K562 (cell line): ENCODE measurements around the gene HMCN2. TPM values are rescaled to one million over a fixed set of nuclear protein-coding genes. Genes with fewer than 3 reads are reported as not detected.

Source experiments
- ATAC-seq: fragments of 200-7000 bp; cut with Tn5 transposase; 3 replicates; pipeline ENCODE4 v1.9.1; 2020; ENCODE audit warnings: moderate library complexity
- BruUV-seq: library from RNA; stranded (reverse); fragments of 400-500 nt; replicated peaks from 2 replicates; lab custom pipeline; 2021; lab: Mats Ljungman, UMichigan
- CTCF ChIA-PET: fragments of 300-600 bp; formaldehyde crosslinking; extraction: SDS; loops from one replicate; lab custom pipeline; 2021; ENCODE audit warnings: low intra/inter-chr PET ratio; lab: Yijun Ruan, JAX
- POLR2A ChIA-PET: fragments of 300-600, 350-650 bp; sonication (Branson Sonifier 250); formaldehyde crosslinking; extraction: SDS; loops from one replicate; lab custom pipeline; 2021; ENCODE audit warnings: antibody characterized with exemption, inconsistent platforms; lab: Yijun Ruan, JAX
- DNase-seq, 4 experiments: peaks; one replicate each; pipeline versions ENCODE4 v3.0.0 to v3.0.0-alpha.2; 2011 to 2018; ENCODE audit warnings: low spot score in 3 of 4, mixed read lengths in 3 of 4; ENCODE audit errors: extremely low read depth in 1 of 4
- FAIRE-seq: peaks from 2 replicates; lab custom pipeline; 2011; peaks lifted over from hg19 to GRCh38; lab: Jason Lieb, UNC
- H2AFZ ChIP-seq: 2 replicates; pipeline ENCODE4 v1.6.0; 2011; ENCODE audit warnings: low read depth, low read length, control low read depth, inconsistent platforms
- H3K27ac ChIP-seq: fragments of 200-600 bp; 3 replicates; pipeline ENCODE4 v1.8.0; 2011; ENCODE audit warnings: low read depth, mild to moderate bottlenecking, control low read depth, inconsistent platforms, low read length, moderate library complexity, mixed read lengths; ENCODE audit errors: extremely low read depth
- H3K27me3 ChIP-seq, 2 experiments: fragments of 300-600 bp in 1 of 2; 2 replicates in 1 of 2; 3 replicates in 1 of 2; pipeline versions ENCODE4 v1.6.0 to v1.8.0; 2011; ENCODE audit warnings: inconsistent platforms in 2 of 2, low read length in 2 of 2, mild to moderate bottlenecking in 1 of 2, mixed read lengths in 1 of 2, moderate library complexity in 1 of 2; ENCODE audit not compliant: control insufficient read depth in 2 of 2, insufficient read depth in 2 of 2
- H3K36me3 ChIP-seq: fragments of 300-600 bp; 3 replicates; pipeline ENCODE4 v1.8.0; 2011; ENCODE audit warnings: mild to moderate bottlenecking, low read length, inconsistent platforms; ENCODE audit not compliant: control insufficient read depth, insufficient read depth
- H3K4me1 ChIP-seq, 2 experiments: fragments of 200-600 bp in 1 of 2; replicated peaks in 1 of 2; 2 replicates in 1 of 2; 3 replicates in 1 of 2; pipeline versions ENCODE4 v1.5.1 to v1.8.0; 2011; ENCODE audit warnings: inconsistent platforms in 2 of 2, low read length in 2 of 2, mild to moderate bottlenecking in 1 of 2, mixed read lengths in 1 of 2, moderate library complexity in 1 of 2; ENCODE audit not compliant: control insufficient read depth in 2 of 2, insufficient read depth in 2 of 2
- H3K4me2 ChIP-seq: 2 replicates; pipeline ENCODE4 v1.6.1; 2011; ENCODE audit warnings: low read length, control low read depth, inconsistent platforms, mixed read lengths; ENCODE audit not compliant: insufficient read depth
- H3K4me3 ChIP-seq: fragments of 200-600 bp; sonication (generic), shearing (Covaris generic); 2 replicates; pipeline ENCODE4 v1.5.1; 2016; ENCODE audit warnings: control low read depth, inconsistent platforms
- H3K79me2 ChIP-seq: fragments of 200-600 bp; 3 replicates; pipeline ENCODE4 v1.8.0; 2011; ENCODE audit warnings: low read length, inconsistent platforms; ENCODE audit not compliant: control insufficient read depth, insufficient read depth
- H3K9ac ChIP-seq, 2 experiments: 2 replicates each; pipeline versions ENCODE4 v1.6.0 to v1.6.1; 2011; ENCODE audit warnings: low read depth in 2 of 2, low read length in 2 of 2, control low read depth in 1 of 2, inconsistent platforms in 1 of 2, mild to moderate bottlenecking in 1 of 2, mixed read lengths in 1 of 2; ENCODE audit not compliant: insufficient read depth in 1 of 2
- H3K9me1 ChIP-seq: one replicate; pipeline ENCODE4 v1.6.0; 2011; ENCODE audit warnings: inconsistent platforms, mild to moderate bottlenecking, low read length, moderate library complexity; ENCODE audit not compliant: control insufficient read depth, insufficient read depth
- H3K9me3 ChIP-seq: replicated peaks from 2 replicates; pipeline ENCODE4 v1.5.1; 2011; ENCODE audit warnings: low read depth, low read length, inconsistent platforms; ENCODE audit not compliant: control insufficient read depth, insufficient read depth
- H4K20me1 ChIP-seq: replicated peaks from 2 replicates; pipeline ENCODE4 v1.6.1; 2011; ENCODE audit warnings: low read length, inconsistent platforms, mixed read lengths; ENCODE audit not compliant: control insufficient read depth, insufficient read depth
- CREB1 ChIP-seq, 2 experiments: sonication (generic) in 1 of 2; formaldehyde crosslinking in 1 of 2; IDR thresholded peaks; 2 replicates each; pipeline versions ENCODE4 v1.6.1 to v1.8.0; 2012 to 2022; ENCODE audit warnings: inconsistent platforms in 1 of 2, mild to moderate bottlenecking in 1 of 2, missing genetic modification reagents in 1 of 2, moderate library complexity in 1 of 2
- HDAC6 ChIP-seq: IDR thresholded peaks from 2 replicates; pipeline ENCODE4 v1.6.1; 2012; ENCODE audit warnings: low read depth, mild to moderate bottlenecking, control low read depth, inconsistent platforms, low read length, moderate library complexity
- HMG20A ChIP-seq: fragments of 450-650 bp; formaldehyde crosslinking; conservative IDR thresholded peaks from 2 replicates; pipeline ENCODE4 v1.4.0; 2020; ENCODE audit warnings: mild to moderate bottlenecking, mixed read lengths
- IRF9 ChIP-seq: fragments of 450-650 bp; IDR thresholded peaks from 2 replicates; pipeline ENCODE4 v1.6.1; 2016; ENCODE audit warnings: missing biosample characterization, missing genetic modification characterization
- NELFE ChIP-seq: IDR thresholded peaks from 2 replicates; pipeline ENCODE4 v1.6.1; 2011; ENCODE audit warnings: mild to moderate bottlenecking; ENCODE audit not compliant: insufficient read depth, insufficient read length
- NR3C1 ChIP-seq: sonication (generic); formaldehyde crosslinking; IDR thresholded peaks from 2 replicates; pipeline ENCODE4 v1.8.1; 2022; ENCODE audit warnings: missing genetic modification reagents
- POLR2B ChIP-seq: fragments of 450-650 bp; IDR thresholded peaks from 2 replicates; pipeline ENCODE4 v1.6.1; 2018; ENCODE audit warnings: low read depth; ENCODE audit not compliant: partially characterized antibody
- PTBP1 ChIP-seq: fragments of 200-400 bp; formaldehyde crosslinking; IDR thresholded peaks from 2 replicates; pipeline ENCODE4 v1.6.1; 2017; ENCODE audit warnings: low read depth, low read length
- SMARCA4 ChIP-seq: fragments of 450-650 bp; IDR thresholded peaks from 2 replicates; pipeline ENCODE4 v1.6.1; 2016
- STAT5A ChIP-seq: IDR thresholded peaks from 2 replicates; pipeline ENCODE4 v1.6.1; 2012; ENCODE audit warnings: low read length, inconsistent platforms, borderline replicate concordance
- SUPT5H ChIP-seq: fragments of 450-650 bp; IDR thresholded peaks from 2 replicates; pipeline ENCODE4 v1.6.1; 2016
- TBP ChIP-seq: optimal IDR thresholded peaks from 2 replicates; pipeline ENCODE3; 2011; ENCODE audit warnings: low read depth, low read length, improper control_type of control experiment
- ZBTB5 ChIP-seq: fragments of 450-650 bp; IDR thresholded peaks from 2 replicates; pipeline ENCODE4 v1.6.1; 2017; ENCODE audit warnings: antibody characterized with exemption
- ZNF133 ChIP-seq: fragments of 250-450 bp; sonication (Bioruptor Pico); IDR thresholded peaks from 2 replicates; pipeline ENCODE4 v1.4.0; 2020; ENCODE audit warnings: mild to moderate bottlenecking
- ZNF3 ChIP-seq: fragments of 250-450 bp; sonication (Bioruptor Pico); IDR thresholded peaks from 2 replicates; pipeline ENCODE4 v1.5.0; 2021; ENCODE audit warnings: mild to moderate bottlenecking, moderate library complexity
- ZNF41 ChIP-seq: fragments of 250-450 bp; sonication (Bioruptor Pico); conservative IDR thresholded peaks from 2 replicates; pipeline ENCODE4 v1.4.0; 2020; ENCODE audit warnings: mild to moderate bottlenecking
- ZNF431 ChIP-seq: sonication (generic); formaldehyde crosslinking; IDR thresholded peaks from 2 replicates; pipeline ENCODE4 v1.8.0; 2022; ENCODE audit warnings: mild to moderate bottlenecking, missing genetic modification reagents
- ZNF444 ChIP-seq: fragments of 250-450 bp; sonication (Bioruptor Pico); IDR thresholded peaks from 2 replicates; pipeline ENCODE4 v1.4.0; 2020; ENCODE audit warnings: mild to moderate bottlenecking, moderate library complexity
- ZNF584 ChIP-seq: fragments of 200-800 bp; sonication (Bioruptor generic); IDR thresholded peaks from 2 replicates; pipeline ENCODE4 v1.6.1; 2016; ENCODE audit warnings: low read depth, mild to moderate bottlenecking, missing genetic modification characterization, missing compliant biosample characterization
- ZNF589 ChIP-seq: fragments of 200-800 bp; sonication (Bioruptor generic); IDR thresholded peaks from 2 replicates; pipeline ENCODE4 v1.6.1; 2016; ENCODE audit warnings: low read depth, missing genetic modification characterization, missing compliant biosample characterization
- ZNF717 ChIP-seq: fragments of 250-450 bp; sonication (Bioruptor Pico); IDR thresholded peaks from 2 replicates; pipeline ENCODE4 v1.5.0; 2021
- ZSCAN29 ChIP-seq: fragments of 450-650 bp; IDR thresholded peaks from 2 replicates; pipeline ENCODE4 v1.6.1; 2017
- WGBS: fragments of 100-300 bp; shearing (Covaris generic); methylation state at CpG from one replicate; pipeline ENCODE4 v1.1.6; 2016; ENCODE audit warnings: low coverage, mixed read lengths; ENCODE audit not compliant: insufficient coverage; ENCODE audit errors: missing lambda C conversion rate; 5-methylcytosine and 5-hydroxymethylcytosine counted together
- in situ Hi-C: fragments of 300-500 bp; cut with MboI; formaldehyde crosslinking; loops from 4 replicates; pipeline ENCODE4 v1.15.0; 2018; ENCODE audit warnings: inconsistent platforms, mixed read lengths
- intact Hi-C: fragments of 100-400 bp; cut with micrococcal nuclease; formaldehyde crosslinking; loops from 2 replicates; pipeline ENCODE4 v1.14.2; 2022
- polyA plus RNA-seq, 8 experiments: library from polyadenylated mRNA; depleted of rRNA in 4 of 8; stranded (reverse) in 5 of 8; unstranded in 3 of 8; fragments of >200 nt; fragmentation: Nextera tagmentation in 2 of 8; fragmentation: Illumina TruSeq in 1 of 8; extraction: Ambion mirVana in 2 of 8; extraction: Trizol in 1 of 8; gene quantifications; 2 replicates each; pipeline versions ENCODE4 v1.2.1 to v1.2.3, GENCODE V29; 2011 to 2014; ENCODE audit warnings: inconsistent platforms in 1 of 8, missing spikeins in 1 of 8
- total RNA-seq, 7 experiments: library from RNA; depleted of rRNA in 6 of 7; stranded (reverse); fragments of >200 nt in 6 of 7; fragmentation: Illumina TruSeq in 2 of 7; extraction: Trizol in 2 of 7; gene quantifications; 2 replicates each; pipeline versions ENCODE4 v1.2.1 to v1.2.3, GENCODE V29; 2011 to 2021; ENCODE audit warnings: low replicate concordance in 1 of 7

HMCN2 gene
- total and polyA plus RNA-seq, 9 of the 15 experiments (the other 6 are each of a cell fraction or from before 2014, with no cell fraction given), result 0.01 TPM; not detected in 8

GRCh38 chr9:130345009-130345896 lies 79.7 kb downstream of the HMCN2 start:
- 1% methylated on average over 9 of the region's 9 CpGs for WGBS
- in situ Hi-C loops, result loop anchor here (5.0 to 25.0 kb wide), 2 partner anchors 233 to 683 kb away; partner anchors contain the start of gene PRRX2
- no peak for ATAC-seq
- TF ChIP-seq PTBP1 (no peak), TBP (no peak), ZNF133 (CRISPR knock-in tag) (no peak), ZNF717 (CRISPR knock-in tag) (no peak), ZBTB5 (no peak), ZNF584 (CRISPR knock-in tag) (no peak), NELFE (no peak), HMG20A (CRISPR knock-in tag) (no peak), ZNF431 (no peak), ZNF444 (no peak), STAT5A (no peak), NR3C1 (no peak), CREB1 (IDR thresholded peaks at IDR 0.05) (no peak), CREB1 (CRISPR knock-in tag; IDR thresholded peaks at IDR 0.05) (no peak), ZSCAN29 (no peak), ZNF589 (CRISPR knock-in tag) (no peak), SMARCA4 (no peak), ZNF41 (no peak), POLR2B (no peak), SUPT5H (no peak), HDAC6 (no peak), IRF9 (tag) (no peak), ZNF3 (CRISPR knock-in tag) (no peak)

More at GRCh38 chr9:130345009-130345896, 79.7 kb downstream of the HMCN2 start:
- BruUV-seq, result no TSS peak
- H3K27ac ChIP-seq, result no peak overlapping the region; the same call in 2 of the 3 replicates
- intact Hi-C loops, result loop anchor here (10.0 kb wide), 2 partner anchors 100 to 460 kb away; no protein-coding TSS in a partner anchor
- no peak overlapping the region; a peak in 1 of 4 replicates for H3K9ac ChIP-seq
- no peak for FAIRE-seq
- no peaks in the 10 kb centered on the region; the same call in 1 of the 2 replicates for H3K9me3 ChIP-seq
- no peaks in the 10 kb centered on the region; the same call in 2 of the 3 replicates for H3K36me3 ChIP-seq
- peaks cover 0 to 23% of the 10 kb centered on the region in 2 experiments; a peak in 3 of 5 replicates for H3K27me3 ChIP-seq
- ChIA-PET CTCF (interaction anchor here (3.1 kb wide), 1 partner anchor 238 kb away, joined by 11 read pairs; no protein-coding TSS in a partner anchor), POLR2A (interaction anchor here (0.5 to 0.6 kb wide), 2 partner anchors 58 to 69 kb away, joined by 3 read pairs; no protein-coding TSS in a partner anchor)
- H4K20me1 ChIP-seq, result peaks cover 4% of the 10 kb centered on the region
- H3K4me3 ChIP-seq, result no peak overlapping the region
- no peaks in the 10 kb centered on the region for H3K79me2 ChIP-seq
- H3K4me2 ChIP-seq, result no peak overlapping the region
- no peak overlapping the region for H2AFZ ChIP-seq
- no peaks in the 10 kb centered on the region for H3K9me1 ChIP-seq
- H3K4me1 ChIP-seq, result peaks cover 0 to 40% of the 10 kb centered on the region in 2 experiments; a peak in 2 of 5 replicates
- no peak for DNase-seq
